Caco-2 (cell line): ENCODE results near the gene ADAM12. TPM values are rescaled to one million over a fixed set of nuclear protein-coding genes. Genes with fewer than 3 reads are reported as not detected.

Experiments used
- BruUV-seq: library from RNA; stranded (reverse); fragments of 400-500 nt; replicated peaks from 2 replicates; lab custom pipeline; 2021; lab: Mats Ljungman, UMichigan
- CTCF ChIA-PET: fragments of 300-600 bp; sonication (Branson Sonifier 250); formaldehyde crosslinking; loops from one replicate; lab custom pipeline; 2022; ENCODE audit warnings: antibody characterized with exemption; lab: Charles Lee
- POLR2A ChIA-PET: fragments of 300-600 bp; sonication (Branson Sonifier 250); formaldehyde crosslinking; loops from one replicate; lab custom pipeline; 2022; ENCODE audit warnings: antibody characterized with exemption; lab: Charles Lee
- DNase-seq, 2 experiments: peaks; one replicate each; pipeline versions ENCODE4 v3.0.0 to v3.0.0-alpha.2; 2020 to 2022
- H3K27me3 ChIP-seq: replicated peaks from 2 replicates; pipeline ENCODE4 v1.6.0; 2011; ENCODE audit warnings: low read length; ENCODE audit not compliant: control insufficient read depth, insufficient read depth
- H3K36me3 ChIP-seq: 2 replicates; pipeline ENCODE4 v1.5.1; 2011; ENCODE audit warnings: low read length; ENCODE audit not compliant: control insufficient read depth, insufficient read depth
- H3K4me1 ChIP-seq: fragments of 250-450 bp; sonication (Bioruptor Pico); 2 replicates; pipeline ENCODE4 v1.5.1; 2020; ENCODE audit warnings: mild to moderate bottlenecking
- H3K4me3 ChIP-seq: 2 replicates; pipeline ENCODE4 v1.5.1; 2011; ENCODE audit warnings: low read depth, mild to moderate bottlenecking, control low read depth, low read length
- H3K9me3 ChIP-seq: fragments of 250-450 bp; sonication (Bioruptor Pico); 2 replicates; pipeline ENCODE4 v1.5.1; 2020; ENCODE audit warnings: mild to moderate bottlenecking, moderate library complexity
- H3K27ac Mint-ChIP-seq: one replicate; pipeline ENCODE4 v1.8.0; 2022; ENCODE audit warnings: mixed read lengths; ENCODE audit not compliant: unreplicated experiment
- H3K27me3 Mint-ChIP-seq: one replicate; pipeline ENCODE4 v1.8.0; 2022; ENCODE audit warnings: mixed read lengths; ENCODE audit not compliant: insufficient read depth, unreplicated experiment
- H3K36me3 Mint-ChIP-seq: one replicate; pipeline ENCODE4 v1.8.0; 2022; ENCODE audit warnings: mild to moderate bottlenecking, mixed read lengths; ENCODE audit not compliant: insufficient read depth, unreplicated experiment
- H3K4me1 Mint-ChIP-seq: one replicate; pipeline ENCODE4 v1.8.0; 2022; ENCODE audit warnings: low read depth, mixed read lengths; ENCODE audit not compliant: unreplicated experiment
- H3K4me3 Mint-ChIP-seq: one replicate; pipeline ENCODE4 v1.8.0; 2022; ENCODE audit warnings: mild to moderate bottlenecking, moderate library complexity, mixed read lengths; ENCODE audit not compliant: unreplicated experiment
- H3K9me3 Mint-ChIP-seq: one replicate; pipeline ENCODE4 v1.8.0; 2022; ENCODE audit warnings: mixed read lengths; ENCODE audit not compliant: unreplicated experiment
- CTCF ChIP-seq, 2 experiments: fragments of 200-600 bp in 1 of 2; IDR thresholded peaks; 1 replicate in 1 of 2; 2 replicates in 1 of 2; pipeline versions ENCODE4 v1.5.1 to v1.8.0; 2011 to 2022; ENCODE audit warnings: antibody characterized with exemption in 1 of 2, control low read depth in 1 of 2, inconsistent platforms in 1 of 2, low read depth in 1 of 2, low read length in 1 of 2, mild to moderate bottlenecking in 1 of 2, moderate library complexity in 1 of 2; ENCODE audit not compliant: insufficient read depth in 1 of 2, severe bottlenecking in 1 of 2, unreplicated experiment in 1 of 2
- intact Hi-C: fragments of 100-400 bp; cut with micrococcal nuclease; formaldehyde crosslinking; loops from one replicate; pipeline ENCODE4 v1.10.0; 2022; ENCODE audit not compliant: unreplicated experiment
- total RNA-seq: library from RNA; stranded (reverse); gene quantifications from 2 replicates; pipeline ENCODE4 v1.2.3, GENCODE V29; 2022

ADAM12 gene
- total RNA-seq, 1 experiment from 2014 or later: not detected

- no TSS peak for BruUV-seq
- Histone ChIP-seq H3K27me3 (no peaks in the 10 kb centered on the region), H3K4me3 (no peak overlapping the region), H3K36me3 (no peaks in the 10 kb centered on the region), H3K4me1 (no peaks in the 10 kb centered on the region; the same call in 1 of the 2 replicates), H3K9me3 (no peaks in the 10 kb centered on the region)
- Mint-ChIP-seq H3K4me1 (peaks cover 11% of the 10 kb centered on the region), H3K27me3 (peaks cover 6% of the 10 kb centered on the region), H3K9me3 (no peaks in the 10 kb centered on the region), H3K4me3 (no peak overlapping the region), H3K36me3 (no peaks in the 10 kb centered on the region), H3K27ac (no peak overlapping the region)
- ChIA-PET CTCF (no interaction called here), POLR2A (no interaction called here)
- intact Hi-C loops: no loop called here
- DNase-seq: no peak
- no peak for TF ChIP-seq CTCF (IDR thresholded peaks at IDR 0.05; ENCODE audit: insufficient read depth in 1 of 2, low read depth in 1 of 2, low read length in 1 of 2, severe bottlenecking in 1 of 2, unreplicated experiment in 1 of 2)
Observed at GRCh38 chr10:126133082-126133620, 255.1 kb downstream of the ADAM12 start.

GRCh38 chr10:126131341-126131740 is 256.9 kb downstream of the ADAM12 start:
- H3K4me3 Mint-ChIP-seq: no peak overlapping the region
- H3K36me3 Mint-ChIP-seq: no peaks in the 10 kb centered on the region
- H3K27me3 Mint-ChIP-seq: peaks cover 3% of the 10 kb centered on the region
- no peaks in the 10 kb centered on the region; the same call in 1 of the 2 replicates for H3K4me1 ChIP-seq
- no peaks in the 10 kb centered on the region for H3K36me3 ChIP-seq
- no peaks in the 10 kb centered on the region for H3K27me3 ChIP-seq
- DNase-seq: no peak
- H3K9me3 ChIP-seq: no peaks in the 10 kb centered on the region
- H3K4me3 ChIP-seq: no peak overlapping the region
- H3K27ac Mint-ChIP-seq: no peak overlapping the region
- H3K9me3 Mint-ChIP-seq: no peaks in the 10 kb centered on the region
- ChIA-PET CTCF (no interaction called here), POLR2A (no interaction called here)
- no TSS peak for BruUV-seq
- intact Hi-C loops: no loop called here
- no peak for TF ChIP-seq CTCF (IDR thresholded peaks at IDR 0.05; ENCODE audit: insufficient read depth in 1 of 2, low read depth in 1 of 2, low read length in 1 of 2, severe bottlenecking in 1 of 2, unreplicated experiment in 1 of 2)
- H3K4me1 Mint-ChIP-seq: peaks cover 11% of the 10 kb centered on the region

- POLR2A ChIA-PET: no interaction called here
- no peaks in the 10 kb centered on the region for H3K9me3 ChIP-seq
- H3K27me3 Mint-ChIP-seq: peaks cover 3% of the 10 kb centered on the region
- H3K4me3 ChIP-seq: no peak overlapping the region
- no peaks in the 10 kb centered on the region for H3K36me3 Mint-ChIP-seq
- no peaks in the 10 kb centered on the region for H3K9me3 Mint-ChIP-seq
- CTCF ChIA-PET: no interaction called here
- no peak overlapping the region for H3K4me3 Mint-ChIP-seq
- BruUV-seq: no TSS peak
- H3K27ac Mint-ChIP-seq: no peak overlapping the region
- no peak for TF ChIP-seq CTCF (IDR thresholded peaks at IDR 0.05; ENCODE audit: insufficient read depth in 1 of 2, low read depth in 1 of 2, low read length in 1 of 2, severe bottlenecking in 1 of 2, unreplicated experiment in 1 of 2)
- no peak for DNase-seq
- no peaks in the 10 kb centered on the region for H3K36me3 ChIP-seq
- H3K4me1 ChIP-seq: no peaks in the 10 kb centered on the region; the same call in 1 of the 2 replicates
- H3K4me1 Mint-ChIP-seq: peaks cover 11% of the 10 kb centered on the region
- intact Hi-C loops: no loop called here
- H3K27me3 ChIP-seq: no peaks in the 10 kb centered on the region
Observed at GRCh38 chr10:126130271-126130710, 258.0 kb downstream of the ADAM12 start.
